ENCODE measurements around the gene GLYR1.
"Not testable (repeated sequence)": the region's sequence is repeated elsewhere in the genome, so short reads cannot be mapped to it uniquely, and the experiment has no call there.

GLYR1 gene

GRCh38 chr16:4846901-4847773, at the start of gene GLYR1, which contains the start of gene UBN1:
Gene GLYR1, minus strand, starts transcription at chr16:4847288. Its CDS starts 23 bp downstream, at chr16:4847265.
Gene UBN1, plus strand, starts transcription at chr16:4847481. Its CDS starts 5,437 bp downstream, at chr16:4852918.
- peaks cover 34% of the 10 kb centered on the region for H3K36me3 Mint-ChIP-seq (ENCODE audit: insufficient read depth)
- no peaks in the 10 kb centered on the region for H3K9me3 Mint-ChIP-seq
- no peaks in the 10 kb centered on the region for H3K27me3 Mint-ChIP-seq
- H3K27ac Mint-ChIP-seq (ENCODE audit: low read depth): peak within 1 kb of the TSS; percentile 95
- H3K4me1 Mint-ChIP-seq: peaks cover 51% of the 10 kb centered on the region
- peak within 1 kb of the TSS; percentile 94 for H3K4me3 Mint-ChIP-seq
- ATAC-seq (replicated peaks; ENCODE audit: extremely low read depth, poor library complexity, severe bottlenecking) (peak; percentile 87), DNase-seq (ENCODE audit: low spot score in 2 of 2) (peak; percentile 98 to 99)

GRCh38 chr16:4896761-4897160, 49.7 kb upstream of the GLYR1 start:
- H3K27ac Mint-ChIP-seq (ENCODE audit: low read depth); H3K4me3 Mint-ChIP-seq; ATAC-seq (replicated peaks; ENCODE audit: extremely low read depth, poor library complexity, severe bottlenecking); DNase-seq (ENCODE audit: low spot score in 2 of 2); H3K36me3 Mint-ChIP-seq (ENCODE audit: insufficient read depth); H3K27me3 Mint-ChIP-seq; H3K4me1 Mint-ChIP-seq; H3K9me3 Mint-ChIP-seq: not testable (repeated sequence)

- DNase-seq (ENCODE audit: low spot score in 2 of 2) (no peak), ATAC-seq (replicated peaks; ENCODE audit: extremely low read depth, poor library complexity, severe bottlenecking) (no peak)
- Mint-ChIP-seq H3K9me3 (no peaks in the 10 kb centered on the region), H3K36me3 (ENCODE audit: insufficient read depth) (no peaks in the 10 kb centered on the region), H3K27me3 (peaks cover 10% of the 10 kb centered on the region), H3K4me3 (no peak overlapping the region), H3K27ac (ENCODE audit: low read depth) (no peak overlapping the region), H3K4me1 (no peaks in the 10 kb centered on the region)
Measured at GRCh38 chr16:4895366-4895765, 48.3 kb upstream of the GLYR1 start.

- peaks cover 3% of the 10 kb centered on the region for H3K27me3 Mint-ChIP-seq
- H3K4me3 Mint-ChIP-seq: no peak overlapping the region
- H3K36me3 Mint-ChIP-seq (ENCODE audit: insufficient read depth): no peaks in the 10 kb centered on the region
- ATAC-seq (replicated peaks; ENCODE audit: extremely low read depth, poor library complexity, severe bottlenecking): no peak
- no peaks in the 10 kb centered on the region for H3K9me3 Mint-ChIP-seq
- no peak overlapping the region for H3K27ac Mint-ChIP-seq (ENCODE audit: low read depth)
- DNase-seq (ENCODE audit: low spot score in 2 of 2): no peak
- H3K4me1 Mint-ChIP-seq: no peaks in the 10 kb centered on the region
Measured at GRCh38 chr16:4894276-4895150, 47.4 kb upstream of the GLYR1 start.

- no peaks in the 10 kb centered on the region for H3K9me3 Mint-ChIP-seq
- no peaks in the 10 kb centered on the region for H3K27me3 Mint-ChIP-seq
- H3K27ac Mint-ChIP-seq (ENCODE audit: low read depth): no peak overlapping the region
- H3K4me1 Mint-ChIP-seq: no peaks in the 10 kb centered on the region
- H3K4me3 Mint-ChIP-seq: no peak overlapping the region
- H3K36me3 Mint-ChIP-seq (ENCODE audit: insufficient read depth): peaks cover 2% of the 10 kb centered on the region
- DNase-seq (ENCODE audit: low spot score in 2 of 2) (no peak), ATAC-seq (replicated peaks; ENCODE audit: extremely low read depth, poor library complexity, severe bottlenecking) (no peak)
Measured at GRCh38 chr16:4893103-4893862, 46.2 kb upstream of the GLYR1 start.

- H3K4me3 Mint-ChIP-seq: no peak overlapping the region
- ATAC-seq (replicated peaks; ENCODE audit: extremely low read depth, poor library complexity, severe bottlenecking): no peak
- H3K4me1 Mint-ChIP-seq: no peaks in the 10 kb centered on the region
Measured at GRCh38 chr16:4892361-4893102, 45.4 kb upstream of the GLYR1 start.

GRCh38 chr16:4891886-4892216, 44.8 kb upstream of the GLYR1 start:
- no peaks in the 10 kb centered on the region for H3K9me3 Mint-ChIP-seq
- no peak overlapping the region for H3K27ac Mint-ChIP-seq (ENCODE audit: low read depth)
- ATAC-seq (replicated peaks; ENCODE audit: extremely low read depth, poor library complexity, severe bottlenecking): no peak
- H3K27me3 Mint-ChIP-seq: no peaks in the 10 kb centered on the region
- peaks cover 5% of the 10 kb centered on the region for H3K36me3 Mint-ChIP-seq (ENCODE audit: insufficient read depth)
- no peak for DNase-seq (ENCODE audit: low spot score in 2 of 2)
- no peaks in the 10 kb centered on the region for H3K4me1 Mint-ChIP-seq
- H3K4me3 Mint-ChIP-seq: no peak overlapping the region

More at GRCh38 chr16:4892361-4893102, 45.4 kb upstream of the GLYR1 start:
- Mint-ChIP-seq H3K9me3 (no peaks in the 10 kb centered on the region), H3K36me3 (ENCODE audit: insufficient read depth) (peaks cover 5% of the 10 kb centered on the region), H3K27me3 (no peaks in the 10 kb centered on the region), H3K27ac (ENCODE audit: low read depth) (no peak overlapping the region)
- DNase-seq (ENCODE audit: low spot score in 2 of 2): no peak

- no peaks in the 10 kb centered on the region for H3K4me1 Mint-ChIP-seq
- no peak overlapping the region for H3K4me3 Mint-ChIP-seq
- no peak for ATAC-seq (replicated peaks; ENCODE audit: extremely low read depth, poor library complexity, severe bottlenecking)
- DNase-seq (ENCODE audit: low spot score in 2 of 2): no peak
- no peaks in the 10 kb centered on the region for H3K27me3 Mint-ChIP-seq
- peaks cover 5% of the 10 kb centered on the region for H3K36me3 Mint-ChIP-seq (ENCODE audit: insufficient read depth)
- no peaks in the 10 kb centered on the region for H3K9me3 Mint-ChIP-seq
- no peak overlapping the region for H3K27ac Mint-ChIP-seq (ENCODE audit: low read depth)
Measured at GRCh38 chr16:4891097-4891885, 44.2 kb upstream of the GLYR1 start.

- no peaks in the 10 kb centered on the region for H3K27me3 Mint-ChIP-seq
- H3K4me1 Mint-ChIP-seq: peaks cover 4% of the 10 kb centered on the region
- H3K36me3 Mint-ChIP-seq (ENCODE audit: insufficient read depth): peaks cover 5% of the 10 kb centered on the region
- DNase-seq (ENCODE audit: low spot score in 2 of 2) (no peak), ATAC-seq (replicated peaks; ENCODE audit: extremely low read depth, poor library complexity, severe bottlenecking) (no peak)
- H3K27ac Mint-ChIP-seq (ENCODE audit: low read depth): no peak overlapping the region
- H3K9me3 Mint-ChIP-seq: no peaks in the 10 kb centered on the region
- no peak overlapping the region for H3K4me3 Mint-ChIP-seq
Measured at GRCh38 chr16:4890686-4891085, 43.6 kb upstream of the GLYR1 start.

GRCh38 chr16:4890026-4890425, 42.9 kb upstream of the GLYR1 start:
- Mint-ChIP-seq H3K4me3 (no peak overlapping the region), H3K36me3 (ENCODE audit: insufficient read depth) (peaks cover 5% of the 10 kb centered on the region), H3K4me1 (peaks cover 6% of the 10 kb centered on the region), H3K9me3 (no peaks in the 10 kb centered on the region), H3K27me3 (no peaks in the 10 kb centered on the region), H3K27ac (ENCODE audit: low read depth) (no peak overlapping the region)
- DNase-seq (ENCODE audit: low spot score in 2 of 2): no peak
- no peak for ATAC-seq (replicated peaks; ENCODE audit: extremely low read depth, poor library complexity, severe bottlenecking)

GRCh38 chr16:4888428-4889135, 41.5 kb upstream of the GLYR1 start:
- H3K27me3 Mint-ChIP-seq: no peaks in the 10 kb centered on the region
- H3K27ac Mint-ChIP-seq (ENCODE audit: low read depth): no peak overlapping the region
- DNase-seq (ENCODE audit: low spot score in 2 of 2) (no peak), ATAC-seq (replicated peaks; ENCODE audit: extremely low read depth, poor library complexity, severe bottlenecking) (no peak)
- H3K36me3 Mint-ChIP-seq (ENCODE audit: insufficient read depth): peaks cover 12% of the 10 kb centered on the region
- peaks cover 6% of the 10 kb centered on the region for H3K4me1 Mint-ChIP-seq
- no peaks in the 10 kb centered on the region for H3K9me3 Mint-ChIP-seq
- no peak overlapping the region for H3K4me3 Mint-ChIP-seq
